ENCODE results near the gene SCN5A. TPM values are rescaled to one million over a fixed set of nuclear protein-coding genes. Genes with fewer than 3 reads are reported as not detected.

SCN5A gene
- total RNA-seq, 1 donor from 2014 or later, result 0.25 TPM

DNA sequence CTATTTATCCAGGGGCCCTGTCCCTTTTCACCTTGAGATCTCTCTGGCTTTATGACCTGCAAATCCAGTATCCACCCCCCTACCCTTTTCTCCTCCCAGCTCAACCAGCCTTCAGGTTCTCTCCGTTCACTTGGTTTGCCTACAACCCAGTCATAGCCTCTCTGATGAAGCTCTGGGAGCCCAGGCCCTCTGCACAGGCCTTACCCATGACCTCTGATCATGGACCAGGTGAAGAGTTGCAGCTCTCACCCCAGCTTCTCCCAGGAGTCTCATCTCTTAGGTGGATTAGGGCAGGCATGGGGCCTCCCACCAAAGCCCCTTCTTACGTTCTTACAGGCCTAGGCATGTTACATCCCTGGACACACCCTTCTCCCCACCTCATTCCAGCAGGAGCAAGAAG lies 93.6 kb downstream of the SCN5A start:
- H3K4me3 Mint-ChIP-seq (ENCODE audit: unreplicated experiment), result no peak overlapping the region
- TF ChIP-seq, protein P1, sequence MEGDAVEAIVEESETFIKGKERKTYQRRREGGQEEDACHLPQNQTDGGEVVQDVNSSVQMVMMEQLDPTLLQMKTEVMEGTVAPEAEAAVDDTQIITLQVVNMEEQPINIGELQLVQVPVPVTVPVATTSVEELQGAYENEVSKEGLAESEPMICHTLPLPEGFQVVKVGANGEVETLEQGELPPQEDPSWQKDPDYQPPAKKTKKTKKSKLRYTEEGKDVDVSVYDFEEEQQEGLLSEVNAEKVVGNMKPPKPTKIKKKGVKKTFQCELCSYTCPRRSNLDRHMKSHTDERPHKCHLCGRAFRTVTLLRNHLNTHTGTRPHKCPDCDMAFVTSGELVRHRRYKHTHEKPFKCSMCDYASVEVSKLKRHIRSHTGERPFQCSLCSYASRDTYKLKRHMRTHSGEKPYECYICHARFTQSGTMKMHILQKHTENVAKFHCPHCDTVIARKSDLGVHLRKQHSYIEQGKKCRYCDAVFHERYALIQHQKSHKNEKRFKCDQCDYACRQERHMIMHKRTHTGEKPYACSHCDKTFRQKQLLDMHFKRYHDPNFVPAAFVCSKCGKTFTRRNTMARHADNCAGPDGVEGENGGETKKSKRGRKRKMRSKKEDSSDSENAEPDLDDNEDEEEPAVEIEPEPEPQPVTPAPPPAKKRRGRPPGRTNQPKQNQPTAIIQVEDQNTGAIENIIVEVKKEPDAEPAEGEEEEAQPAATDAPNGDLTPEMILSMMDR (IDR thresholded peaks at IDR 0.05), result no peak
- H3K4me1 Mint-ChIP-seq (ENCODE audit: low read depth), result no peaks in the 10 kb centered on the region
- no peaks in the 10 kb centered on the region for H3K36me3 Mint-ChIP-seq (ENCODE audit: low read depth)
- peak overlapping the region; percentile 49 for H3K27ac Mint-ChIP-seq (ENCODE audit: unreplicated experiment)
- no peak for DNase-seq (ENCODE audit: low spot score)
- H3K9me3 Mint-ChIP-seq (ENCODE audit: low read depth), result peaks cover 5% of the 10 kb centered on the region
- H3K27me3 Mint-ChIP-seq (ENCODE audit: low read depth), result peaks cover 7% of the 10 kb centered on the region

DNA sequence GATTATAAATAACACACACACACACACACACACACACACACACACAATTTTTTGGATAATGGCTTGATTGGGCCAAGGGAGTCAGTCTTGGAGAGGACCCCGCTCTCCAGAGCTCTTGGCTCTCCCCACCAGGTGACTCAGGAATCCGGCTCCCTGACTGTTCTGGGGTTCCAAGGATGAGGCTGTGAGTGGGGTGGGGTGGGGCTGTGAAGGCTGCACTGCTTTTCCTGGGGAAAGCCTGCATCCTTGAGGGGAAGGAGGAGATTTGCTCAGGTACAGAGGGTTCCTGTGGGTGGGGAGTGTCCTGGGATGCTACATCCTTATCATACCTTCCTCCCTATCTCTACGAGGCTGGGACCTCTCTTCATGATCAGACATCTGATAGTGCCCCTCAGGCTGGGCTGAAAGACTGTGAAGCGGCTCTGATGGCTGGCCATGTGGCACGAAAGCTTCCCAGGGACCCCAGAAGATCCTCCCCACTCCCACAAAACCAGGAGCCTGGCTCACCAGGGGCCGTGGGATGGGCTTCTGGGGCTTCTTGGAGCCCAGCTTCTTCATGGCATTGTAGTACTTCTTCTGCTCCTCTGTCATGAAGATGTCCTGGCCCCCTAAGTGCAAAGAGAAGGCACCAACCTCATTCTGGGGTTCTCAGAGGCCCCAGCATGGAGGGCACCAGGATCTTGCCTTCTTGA lies 94.2 kb downstream of the SCN5A start:
- Mint-ChIP-seq H3K4me3 (ENCODE audit: unreplicated experiment) (no peak overlapping the region), H3K9me3 (ENCODE audit: low read depth) (peaks cover 5% of the 10 kb centered on the region), H3K27me3 (ENCODE audit: low read depth) (peaks cover 7% of the 10 kb centered on the region), H3K36me3 (ENCODE audit: low read depth) (no peaks in the 10 kb centered on the region), H3K4me1 (ENCODE audit: low read depth) (no peaks in the 10 kb centered on the region), H3K27ac (ENCODE audit: unreplicated experiment) (no peak overlapping the region)
- DNase-seq (ENCODE audit: low spot score), result no peak
- TF ChIP-seq, protein P1 (IDR thresholded peaks at IDR 0.05), result no peak

DNA sequence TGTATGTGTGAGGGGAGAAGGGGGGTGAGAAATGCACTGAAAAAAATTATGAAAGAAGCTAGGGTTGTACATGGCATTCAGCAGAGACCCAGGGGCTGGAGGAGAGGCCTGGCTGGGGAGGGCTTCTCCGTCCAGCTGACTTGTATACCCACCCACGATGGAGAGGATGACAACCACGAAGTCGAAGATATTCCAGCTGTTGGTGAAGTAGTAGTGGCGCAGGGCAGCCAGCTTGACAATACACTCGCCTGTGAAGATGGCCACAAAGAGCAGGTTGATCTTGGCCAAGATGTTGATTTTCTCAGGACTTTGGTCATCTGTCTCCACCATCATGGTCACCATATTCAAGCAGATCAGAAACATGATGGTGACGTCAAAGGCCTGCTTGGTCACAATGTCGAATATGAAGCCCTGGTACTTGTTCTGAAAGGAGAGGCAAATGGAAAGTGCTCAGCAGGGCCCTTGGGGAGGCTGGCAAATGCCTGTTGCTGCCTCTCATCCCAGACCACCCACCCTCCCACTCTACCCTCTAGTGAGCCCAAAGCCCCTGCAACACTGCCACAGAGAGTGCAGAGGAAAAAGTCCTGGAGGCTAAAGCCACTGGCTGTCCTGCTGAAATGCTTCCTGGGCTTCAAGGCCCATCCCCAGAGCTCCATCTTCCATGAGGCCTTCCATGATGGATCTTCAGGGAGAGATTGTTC lies 95.2 kb downstream of the SCN5A start:
- TF ChIP-seq, protein P1 (IDR thresholded peaks at IDR 0.05), result no peak
- H3K4me3 Mint-ChIP-seq (ENCODE audit: unreplicated experiment), result no peak overlapping the region
- H3K36me3 Mint-ChIP-seq (ENCODE audit: low read depth), result no peaks in the 10 kb centered on the region
- no peak for DNase-seq (ENCODE audit: low spot score)
- no peaks in the 10 kb centered on the region for H3K4me1 Mint-ChIP-seq (ENCODE audit: low read depth)
- H3K27me3 Mint-ChIP-seq (ENCODE audit: low read depth), result peaks cover 7% of the 10 kb centered on the region
- H3K9me3 Mint-ChIP-seq (ENCODE audit: low read depth), result peaks cover 5% of the 10 kb centered on the region
- H3K27ac Mint-ChIP-seq (ENCODE audit: unreplicated experiment), result no peak overlapping the region

DNA sequence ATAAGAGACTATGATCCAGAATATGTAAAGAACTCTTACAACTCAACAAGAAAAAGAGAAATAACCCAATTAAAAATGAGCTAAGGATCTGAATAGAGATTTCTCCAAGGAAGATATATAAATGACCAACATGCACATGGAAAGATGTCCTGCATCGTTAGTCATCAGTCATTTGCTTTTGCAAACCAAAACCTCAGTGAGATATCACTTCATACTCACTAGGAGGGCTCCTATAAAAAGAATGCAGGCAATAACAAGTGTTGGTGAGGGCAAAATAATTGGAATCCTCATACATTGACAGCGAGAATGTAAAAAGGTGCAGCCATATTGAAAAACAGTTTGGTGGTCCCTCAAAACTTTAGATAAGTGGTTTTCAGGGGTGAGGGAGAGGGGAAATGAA lies 96.4 kb downstream of the SCN5A start:
- DNase-seq (ENCODE audit: low spot score), result no peak
- H3K27ac Mint-ChIP-seq (ENCODE audit: unreplicated experiment), result no peak overlapping the region
- peaks cover 7% of the 10 kb centered on the region for H3K27me3 Mint-ChIP-seq (ENCODE audit: low read depth)
- H3K9me3 Mint-ChIP-seq (ENCODE audit: low read depth), result peaks cover 5% of the 10 kb centered on the region
- no peaks in the 10 kb centered on the region for H3K36me3 Mint-ChIP-seq (ENCODE audit: low read depth)
- TF ChIP-seq, protein P1 (IDR thresholded peaks at IDR 0.05), result no peak
- peaks cover 4% of the 10 kb centered on the region for H3K4me1 Mint-ChIP-seq (ENCODE audit: low read depth)
- H3K4me3 Mint-ChIP-seq (ENCODE audit: unreplicated experiment), result no peak overlapping the region

DNA sequence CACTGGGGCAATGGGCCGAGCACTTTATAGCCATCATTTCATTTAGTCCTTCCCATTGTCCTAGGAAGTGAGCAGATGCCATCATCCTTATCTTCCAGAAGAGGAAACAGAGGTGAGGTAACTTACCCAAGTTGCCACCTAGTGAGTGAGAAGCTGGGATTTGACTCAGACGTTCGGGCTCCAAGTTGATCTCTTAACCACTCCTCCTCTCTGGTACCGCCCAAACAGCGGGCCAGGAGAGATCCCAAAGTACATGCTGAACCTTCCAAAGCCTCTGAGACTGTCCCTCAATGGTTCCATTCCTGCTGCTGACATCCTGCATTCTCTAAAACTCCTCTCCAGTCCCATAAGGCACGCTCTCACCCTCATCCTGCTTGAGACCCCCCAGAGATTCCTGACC lies 97.1 kb downstream of the SCN5A start:
- DNase-seq (ENCODE audit: low spot score), result no peak
- no peak overlapping the region for H3K4me3 Mint-ChIP-seq (ENCODE audit: unreplicated experiment)
- H3K27ac Mint-ChIP-seq (ENCODE audit: unreplicated experiment), result no peak overlapping the region
- peaks cover 3% of the 10 kb centered on the region for H3K9me3 Mint-ChIP-seq (ENCODE audit: low read depth)
- H3K36me3 Mint-ChIP-seq (ENCODE audit: low read depth), result no peaks in the 10 kb centered on the region
- TF ChIP-seq, protein P1 (IDR thresholded peaks at IDR 0.05), result no peak
- peaks cover 5% of the 10 kb centered on the region for H3K4me1 Mint-ChIP-seq (ENCODE audit: low read depth)
- peaks cover 9% of the 10 kb centered on the region for H3K27me3 Mint-ChIP-seq (ENCODE audit: low read depth)

Data from chondrocyte (in vitro differentiated cells).